ENCODE data around the gene DNASE1L1. TPM values are rescaled to one million over a fixed set of nuclear protein-coding genes. Genes with fewer than 3 reads are reported as not detected.

Gene DNASE1L1
- polyA plus RNA-seq, 1 donor (not counting 4 experiments of a cell fraction or from before 2014, with no cell fraction given): 17.1 TPM

DNA sequence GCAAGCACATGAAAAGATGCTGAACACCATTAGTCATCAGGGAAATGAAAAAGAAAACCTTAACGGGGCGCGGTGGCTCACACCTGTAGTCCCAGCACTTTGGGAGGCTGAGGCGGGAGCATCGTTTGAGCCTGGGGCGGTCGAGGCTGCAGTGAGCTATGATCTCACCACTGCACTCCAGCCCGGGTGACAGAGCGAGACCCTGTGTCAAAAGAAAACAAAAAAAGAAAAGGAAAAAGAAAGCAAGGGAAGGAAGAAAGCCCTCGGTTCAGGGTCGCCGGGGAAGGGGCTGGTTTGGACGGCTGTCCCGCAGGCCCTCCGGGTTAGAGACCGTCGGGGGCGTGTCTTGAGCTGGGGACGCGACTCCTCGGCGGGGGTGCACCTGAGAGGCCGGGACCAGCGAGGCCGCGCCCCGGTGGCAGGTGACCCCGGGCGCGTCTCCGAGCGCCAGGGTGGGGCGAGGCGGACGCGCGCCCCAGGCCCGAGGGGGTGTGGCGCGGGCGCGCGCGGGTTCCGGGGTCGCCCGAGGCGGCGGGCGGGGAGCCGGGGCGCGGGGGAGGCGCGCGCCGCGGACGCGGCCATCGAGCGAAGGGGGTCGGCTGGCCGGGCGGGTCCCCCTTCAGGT lies 48.5 kb upstream of the DNASE1L1 start:
- no peaks in the 10 kb centered on the region for H4K20me1 ChIP-seq (ENCODE audit: control insufficient read depth, extremely low read depth, insufficient read depth, low read length)
- peak overlapping the region in 2 of 3 experiments; percentile 19 to 20 for H3K4me3 ChIP-seq (ENCODE audit: control insufficient read depth in 2 of 3, extremely low read depth in 1 of 3, insufficient read depth in 2 of 3, low read depth in 1 of 3, low read length in 3 of 3)
- DNase-seq (ENCODE audit: low read depth, low spot score) (peak; percentile 9), FAIRE-seq (no peak)
- H3K27me3 ChIP-seq (ENCODE audit: control insufficient read depth, extremely low read depth, insufficient read depth, low read length): no peaks in the 10 kb centered on the region
- no peak overlapping the region for H3K27ac ChIP-seq (ENCODE audit: control insufficient read depth, insufficient read depth, low read length)
- no peaks in the 10 kb centered on the region for H3K9me1 ChIP-seq (ENCODE audit: control insufficient read depth, extremely low read depth, insufficient read depth, low read length)
- dilution Hi-C loops (cut with MboI; ENCODE audit: extremely low pct_ligation_motif_present, low sequenced_read_pairs): no loop called here
- H3K4me2 ChIP-seq (ENCODE audit: control insufficient read depth, extremely low read depth, insufficient read depth, low read depth, low read length): peak overlapping the region; percentile 32
- H3K79me2 ChIP-seq (ENCODE audit: control insufficient read depth, insufficient read depth, low read length): peaks cover 8% of the 10 kb centered on the region
- H3K9ac ChIP-seq (ENCODE audit: control insufficient read depth, extremely low read depth, insufficient read depth, low read length): no peak overlapping the region
- H3K36me3 ChIP-seq (ENCODE audit: control insufficient read depth in 2 of 2, extremely low read depth in 1 of 2, insufficient read depth in 2 of 2, low read length in 2 of 2): peaks cover 0 to 3% of the 10 kb centered on the region in 2 experiments
- H3K4me1 ChIP-seq (ENCODE audit: control insufficient read depth, extremely low read depth, insufficient read depth, low read length): peaks cover 4% of the 10 kb centered on the region
- H2AFZ ChIP-seq (ENCODE audit: control insufficient read depth, low read length): no peak overlapping the region
- TF ChIP-seq, protein P1, sequence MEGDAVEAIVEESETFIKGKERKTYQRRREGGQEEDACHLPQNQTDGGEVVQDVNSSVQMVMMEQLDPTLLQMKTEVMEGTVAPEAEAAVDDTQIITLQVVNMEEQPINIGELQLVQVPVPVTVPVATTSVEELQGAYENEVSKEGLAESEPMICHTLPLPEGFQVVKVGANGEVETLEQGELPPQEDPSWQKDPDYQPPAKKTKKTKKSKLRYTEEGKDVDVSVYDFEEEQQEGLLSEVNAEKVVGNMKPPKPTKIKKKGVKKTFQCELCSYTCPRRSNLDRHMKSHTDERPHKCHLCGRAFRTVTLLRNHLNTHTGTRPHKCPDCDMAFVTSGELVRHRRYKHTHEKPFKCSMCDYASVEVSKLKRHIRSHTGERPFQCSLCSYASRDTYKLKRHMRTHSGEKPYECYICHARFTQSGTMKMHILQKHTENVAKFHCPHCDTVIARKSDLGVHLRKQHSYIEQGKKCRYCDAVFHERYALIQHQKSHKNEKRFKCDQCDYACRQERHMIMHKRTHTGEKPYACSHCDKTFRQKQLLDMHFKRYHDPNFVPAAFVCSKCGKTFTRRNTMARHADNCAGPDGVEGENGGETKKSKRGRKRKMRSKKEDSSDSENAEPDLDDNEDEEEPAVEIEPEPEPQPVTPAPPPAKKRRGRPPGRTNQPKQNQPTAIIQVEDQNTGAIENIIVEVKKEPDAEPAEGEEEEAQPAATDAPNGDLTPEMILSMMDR (optimal IDR thresholded peaks at IDR 0.05 in 1 of 3, IDR thresholded peaks at IDR 0.05 in 1 of 3, conservative IDR thresholded peaks at IDR 0.05 in 1 of 3; ENCODE audit: extremely low read depth in 1 of 3, insufficient read depth in 2 of 3, low read length in 3 of 3): no peak
- no peak for TF ChIP-seq EZH2 (IDR thresholded peaks at IDR 0.05; ENCODE audit: low read length)
- no peaks in the 10 kb centered on the region for H3K9me3 ChIP-seq (ENCODE audit: control insufficient read depth, low read depth, low read length)

DNA sequence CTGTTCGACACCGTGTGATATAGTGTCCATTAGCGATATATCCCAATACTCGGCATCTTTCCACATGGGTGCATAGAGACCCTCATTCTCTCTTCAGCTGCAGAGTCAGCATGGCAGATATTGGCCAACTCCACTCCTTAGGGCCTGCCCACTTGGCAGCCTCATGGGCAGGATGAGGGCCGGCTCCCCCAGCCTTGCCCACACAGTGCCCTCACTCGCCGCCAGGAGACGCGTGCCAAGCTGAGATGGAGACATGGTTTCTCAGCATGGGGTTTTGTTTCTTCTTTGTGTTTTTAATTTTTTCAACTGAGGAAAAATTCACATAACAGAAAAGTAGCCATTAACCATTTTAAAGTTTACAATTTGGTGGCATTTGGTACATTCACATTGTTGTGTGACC lies 43.8 kb upstream of the DNASE1L1 start:
- FAIRE-seq (no peak), DNase-seq (ENCODE audit: low read depth, low spot score) (no peak)
- no peak overlapping the region for H3K9ac ChIP-seq (ENCODE audit: control insufficient read depth, extremely low read depth, insufficient read depth, low read length)
- H3K4me2 ChIP-seq (ENCODE audit: control insufficient read depth, extremely low read depth, insufficient read depth, low read depth, low read length): no peak overlapping the region
- H3K27me3 ChIP-seq (ENCODE audit: control insufficient read depth, extremely low read depth, insufficient read depth, low read length): no peaks in the 10 kb centered on the region
- no peak overlapping the region for H3K27ac ChIP-seq (ENCODE audit: control insufficient read depth, insufficient read depth, low read length)
- H2AFZ ChIP-seq (ENCODE audit: control insufficient read depth, low read length): no peak overlapping the region
- TF ChIP-seq, protein P1 (optimal IDR thresholded peaks at IDR 0.05 in 1 of 3, IDR thresholded peaks at IDR 0.05 in 1 of 3, conservative IDR thresholded peaks at IDR 0.05 in 1 of 3; ENCODE audit: extremely low read depth in 1 of 3, insufficient read depth in 2 of 3, low read length in 3 of 3): no peak
- no peak for TF ChIP-seq EZH2 (IDR thresholded peaks at IDR 0.05; ENCODE audit: low read length)
- H3K79me2 ChIP-seq (ENCODE audit: control insufficient read depth, insufficient read depth, low read length): no peaks in the 10 kb centered on the region
- no peaks in the 10 kb centered on the region for H3K4me1 ChIP-seq (ENCODE audit: control insufficient read depth, extremely low read depth, insufficient read depth, low read length)
- no peaks in the 10 kb centered on the region for H3K9me3 ChIP-seq (ENCODE audit: control insufficient read depth, low read depth, low read length)
- H3K9me1 ChIP-seq (ENCODE audit: control insufficient read depth, extremely low read depth, insufficient read depth, low read length): no peaks in the 10 kb centered on the region
- H3K4me3 ChIP-seq (ENCODE audit: control insufficient read depth in 2 of 3, extremely low read depth in 1 of 3, insufficient read depth in 2 of 3, low read depth in 1 of 3, low read length in 3 of 3): no peak overlapping the region
- dilution Hi-C loops (cut with MboI; ENCODE audit: extremely low pct_ligation_motif_present, low sequenced_read_pairs): no loop called here
- no peaks in the 10 kb centered on the region for H4K20me1 ChIP-seq (ENCODE audit: control insufficient read depth, extremely low read depth, insufficient read depth, low read length)
- peaks cover 0 to 9% of the 10 kb centered on the region in 2 experiments for H3K36me3 ChIP-seq (ENCODE audit: control insufficient read depth in 2 of 2, extremely low read depth in 1 of 2, insufficient read depth in 2 of 2, low read length in 2 of 2)

Measured in keratinocyte (primary cell).